ENCODE data around the gene STAB2.

STAB2 gene

GRCh38 chr12:103664626-103665025 lies 77.6 kb downstream of the STAB2 start:
- no peaks in the 10 kb centered on the region for H3K4me1 ChIP-seq (ENCODE audit: control insufficient read depth, insufficient read depth, low read length)
- peaks cover 8% of the 10 kb centered on the region for H3K27me3 ChIP-seq (ENCODE audit: control insufficient read depth, insufficient read depth, low read length)
- no peak overlapping the region for H3K4me3 ChIP-seq (ENCODE audit: low read length)
- no peaks in the 10 kb centered on the region for H3K36me3 ChIP-seq (ENCODE audit: control insufficient read depth, insufficient read depth, low read length)
- no peaks in the 10 kb centered on the region for H3K9me3 ChIP-seq (ENCODE audit: control insufficient read depth, low read length)
- no peak overlapping the region for H3K9ac ChIP-seq (ENCODE audit: low read length)

GRCh38 chr12:103665971-103666370 lies 78.9 kb downstream of the STAB2 start:
- Histone ChIP-seq H3K27me3 (ENCODE audit: control insufficient read depth, insufficient read depth, low read length) (peaks cover 8% of the 10 kb centered on the region), H3K9ac (ENCODE audit: low read length) (no peak overlapping the region), H3K9me3 (ENCODE audit: control insufficient read depth, low read length) (no peaks in the 10 kb centered on the region), H3K36me3 (ENCODE audit: control insufficient read depth, insufficient read depth, low read length) (no peaks in the 10 kb centered on the region), H3K4me1 (ENCODE audit: control insufficient read depth, insufficient read depth, low read length) (no peaks in the 10 kb centered on the region), H3K4me3 (ENCODE audit: low read length) (no peak overlapping the region)

GRCh38 chr12:103667125-103667524 lies 80.1 kb downstream of the STAB2 start:
- Histone ChIP-seq H3K4me1 (ENCODE audit: control insufficient read depth, insufficient read depth, low read length) (no peaks in the 10 kb centered on the region), H3K9me3 (ENCODE audit: control insufficient read depth, low read length) (no peaks in the 10 kb centered on the region), H3K27me3 (ENCODE audit: control insufficient read depth, insufficient read depth, low read length) (peaks cover 8% of the 10 kb centered on the region), H3K36me3 (ENCODE audit: control insufficient read depth, insufficient read depth, low read length) (no peaks in the 10 kb centered on the region), H3K9ac (ENCODE audit: low read length) (no peak overlapping the region), H3K4me3 (ENCODE audit: low read length) (no peak overlapping the region)

GRCh38 chr12:103668520-103668919 lies 81.4 kb downstream of the STAB2 start:
- Histone ChIP-seq H3K27me3 (ENCODE audit: control insufficient read depth, insufficient read depth, low read length) (peaks cover 8% of the 10 kb centered on the region), H3K4me1 (ENCODE audit: control insufficient read depth, insufficient read depth, low read length) (peaks cover 13% of the 10 kb centered on the region), H3K9ac (ENCODE audit: low read length) (no peak overlapping the region), H3K4me3 (ENCODE audit: low read length) (no peak overlapping the region), H3K9me3 (ENCODE audit: control insufficient read depth, low read length) (no peaks in the 10 kb centered on the region), H3K36me3 (ENCODE audit: control insufficient read depth, insufficient read depth, low read length) (no peaks in the 10 kb centered on the region)

GRCh38 chr12:103671367-103671766 lies 84.3 kb downstream of the STAB2 start:
- Histone ChIP-seq H3K27me3 (ENCODE audit: control insufficient read depth, insufficient read depth, low read length) (no peaks in the 10 kb centered on the region), H3K4me3 (ENCODE audit: low read length) (no peak overlapping the region), H3K36me3 (ENCODE audit: control insufficient read depth, insufficient read depth, low read length) (no peaks in the 10 kb centered on the region), H3K9me3 (ENCODE audit: control insufficient read depth, low read length) (no peaks in the 10 kb centered on the region), H3K9ac (ENCODE audit: low read length) (no peak overlapping the region), H3K4me1 (ENCODE audit: control insufficient read depth, insufficient read depth, low read length) (peaks cover 20% of the 10 kb centered on the region)

GRCh38 chr12:103672401-103673119 lies 85.5 kb downstream of the STAB2 start:
- H3K9me3 ChIP-seq (ENCODE audit: control insufficient read depth, low read length): no peaks in the 10 kb centered on the region
- H3K36me3 ChIP-seq (ENCODE audit: control insufficient read depth, insufficient read depth, low read length): no peaks in the 10 kb centered on the region
- peaks cover 20% of the 10 kb centered on the region for H3K4me1 ChIP-seq (ENCODE audit: control insufficient read depth, insufficient read depth, low read length)
- H3K27me3 ChIP-seq (ENCODE audit: control insufficient read depth, insufficient read depth, low read length): no peaks in the 10 kb centered on the region
- no peak overlapping the region for H3K9ac ChIP-seq (ENCODE audit: low read length)
- no peak overlapping the region for H3K4me3 ChIP-seq (ENCODE audit: low read length)

- no peak overlapping the region for H3K9ac ChIP-seq (ENCODE audit: low read length)
- H3K4me1 ChIP-seq (ENCODE audit: control insufficient read depth, insufficient read depth, low read length): peaks cover 20% of the 10 kb centered on the region
- no peak overlapping the region for H3K4me3 ChIP-seq (ENCODE audit: low read length)
- no peaks in the 10 kb centered on the region for H3K9me3 ChIP-seq (ENCODE audit: control insufficient read depth, low read length)
- no peaks in the 10 kb centered on the region for H3K36me3 ChIP-seq (ENCODE audit: control insufficient read depth, insufficient read depth, low read length)
- no peaks in the 10 kb centered on the region for H3K27me3 ChIP-seq (ENCODE audit: control insufficient read depth, insufficient read depth, low read length)
These were observed 86.4 kb downstream of the STAB2 start for GRCh38 chr12:103673487-103673886.

GRCh38 chr12:103673891-103674375 lies 86.9 kb downstream of the STAB2 start:
- H3K9me3 ChIP-seq (ENCODE audit: control insufficient read depth, low read length): no peaks in the 10 kb centered on the region
- H3K4me1 ChIP-seq (ENCODE audit: control insufficient read depth, insufficient read depth, low read length): peaks cover 20% of the 10 kb centered on the region
- H3K36me3 ChIP-seq (ENCODE audit: control insufficient read depth, insufficient read depth, low read length): no peaks in the 10 kb centered on the region
- no peak overlapping the region for H3K4me3 ChIP-seq (ENCODE audit: low read length)
- no peak overlapping the region for H3K9ac ChIP-seq (ENCODE audit: low read length)
- no peaks in the 10 kb centered on the region for H3K27me3 ChIP-seq (ENCODE audit: control insufficient read depth, insufficient read depth, low read length)

- Histone ChIP-seq H3K36me3 (ENCODE audit: control insufficient read depth, insufficient read depth, low read length) (no peaks in the 10 kb centered on the region), H3K9ac (ENCODE audit: low read length) (no peak overlapping the region), H3K4me1 (ENCODE audit: control insufficient read depth, insufficient read depth, low read length) (peaks cover 20% of the 10 kb centered on the region), H3K4me3 (ENCODE audit: low read length) (no peak overlapping the region), H3K9me3 (ENCODE audit: control insufficient read depth, low read length) (no peaks in the 10 kb centered on the region), H3K27me3 (ENCODE audit: control insufficient read depth, insufficient read depth, low read length) (no peaks in the 10 kb centered on the region)
These were observed 89.8 kb downstream of the STAB2 start for GRCh38 chr12:103676893-103677292.

- Histone ChIP-seq H3K4me1 (ENCODE audit: control insufficient read depth, insufficient read depth, low read length) (peaks cover 19% of the 10 kb centered on the region), H3K9ac (ENCODE audit: low read length) (no peak overlapping the region), H3K4me3 (ENCODE audit: low read length) (no peak overlapping the region), H3K36me3 (ENCODE audit: control insufficient read depth, insufficient read depth, low read length) (no peaks in the 10 kb centered on the region), H3K9me3 (ENCODE audit: control insufficient read depth, low read length) (no peaks in the 10 kb centered on the region), H3K27me3 (ENCODE audit: control insufficient read depth, insufficient read depth, low read length) (no peaks in the 10 kb centered on the region)
These were observed 90.3 kb downstream of the STAB2 start for GRCh38 chr12:103677341-103677740.

- no peaks in the 10 kb centered on the region for H3K27me3 ChIP-seq (ENCODE audit: control insufficient read depth, insufficient read depth, low read length)
- H3K4me3 ChIP-seq (ENCODE audit: low read length): no peak overlapping the region
- no peaks in the 10 kb centered on the region for H3K36me3 ChIP-seq (ENCODE audit: control insufficient read depth, insufficient read depth, low read length)
- H3K4me1 ChIP-seq (ENCODE audit: control insufficient read depth, insufficient read depth, low read length): peaks cover 13% of the 10 kb centered on the region
- no peaks in the 10 kb centered on the region for H3K9me3 ChIP-seq (ENCODE audit: control insufficient read depth, low read length)
- H3K9ac ChIP-seq (ENCODE audit: low read length): no peak overlapping the region
These were observed 90.8 kb downstream of the STAB2 start for GRCh38 chr12:103677905-103678304.

GRCh38 chr12:103679421-103680170 lies 92.5 kb downstream of the STAB2 start:
- no peak overlapping the region for H3K4me3 ChIP-seq (ENCODE audit: low read length)
- H3K9me3 ChIP-seq (ENCODE audit: control insufficient read depth, low read length): no peaks in the 10 kb centered on the region

More at GRCh38 chr12:103679421-103680170, 92.5 kb downstream of the STAB2 start:
- Histone ChIP-seq H3K4me1 (ENCODE audit: control insufficient read depth, insufficient read depth, low read length) (no peaks in the 10 kb centered on the region), H3K36me3 (ENCODE audit: control insufficient read depth, insufficient read depth, low read length) (no peaks in the 10 kb centered on the region), H3K27me3 (ENCODE audit: control insufficient read depth, insufficient read depth, low read length) (no peaks in the 10 kb centered on the region), H3K9ac (ENCODE audit: low read length) (no peak overlapping the region)

All from mucosa of stomach (tissue), 1 donor.